Parathyroid adenoma (tissue), 2 donors: ENCODE data around the gene GPRIN2.
"Not testable (repeated sequence)": the region's sequence is repeated elsewhere in the genome, so short reads cannot be mapped to it uniquely, and the experiment has no call there.

Source experiments
- H2AFZ ChIP-seq: fragments of 300-600 bp; sonication (generic); one replicate; pipeline ENCODE4 v1.7.0; 2017; ENCODE audit warnings: antibody characterized with exemption, mild to moderate bottlenecking
- H3K27ac ChIP-seq: fragments of 300-600 bp; sonication (generic); one replicate; pipeline ENCODE4 v1.7.0; 2017
- H3K27me3 ChIP-seq: fragments of 300-600 bp; sonication (generic); one replicate; pipeline ENCODE4 v1.7.0; 2017; ENCODE audit warnings: low read length; ENCODE audit not compliant: control insufficient read depth, insufficient read depth
- H3K36me3 ChIP-seq: fragments of 300-600 bp; sonication (generic); one replicate; pipeline ENCODE4 v1.7.0; 2017; ENCODE audit warnings: low read length; ENCODE audit not compliant: control insufficient read depth, insufficient read depth
- H3K4me1 ChIP-seq: fragments of 300-600 bp; sonication (generic); one replicate; pipeline ENCODE4 v1.7.0; 2017; ENCODE audit warnings: control low read depth
- H3K4me2 ChIP-seq: fragments of 300-600 bp; sonication (generic); one replicate; pipeline ENCODE4 v1.7.0; 2017; ENCODE audit warnings: low read length
- H3K4me3 ChIP-seq: fragments of 300-600 bp; sonication (generic); one replicate; pipeline ENCODE4 v1.7.0; 2017; ENCODE audit warnings: low read depth, low read length
- H3K79me2 ChIP-seq: fragments of 300-600 bp; sonication (generic); one replicate; pipeline ENCODE4 v1.7.0; 2017; ENCODE audit warnings: control low read depth
- H3K9ac ChIP-seq: fragments of 300-600 bp; sonication (generic); one replicate; pipeline ENCODE4 v1.7.0; 2017; ENCODE audit warnings: mild to moderate bottlenecking
- H3K9me3 ChIP-seq: fragments of 300-600 bp; sonication (generic); one replicate; pipeline ENCODE4 v1.7.0; 2017; ENCODE audit warnings: low read length; ENCODE audit not compliant: control insufficient read depth
- CTCF ChIP-seq: fragments of 300-600 bp; sonication (generic); IDR thresholded peaks from one replicate; pipeline ENCODE4 v1.7.0; 2017; ENCODE audit warnings: antibody characterized with exemption, mild to moderate bottlenecking
- donor health status: primary hyperparathyroidism.

GPRIN2 gene

GRCh38 chr10:46538155-46538554 lies 18.3 kb downstream of the GPRIN2 start:
- H3K9ac ChIP-seq = no peak overlapping the region
- H3K4me3 ChIP-seq = no peak overlapping the region
- H3K79me2 ChIP-seq = no peaks in the 10 kb centered on the region
- H3K9me3 ChIP-seq = no peaks in the 10 kb centered on the region
- no peaks in the 10 kb centered on the region for H3K36me3 ChIP-seq
- H3K4me2 ChIP-seq = no peak overlapping the region
- no peak overlapping the region for H3K27ac ChIP-seq
- H3K4me1 ChIP-seq = no peaks in the 10 kb centered on the region
- no peak overlapping the region for H2AFZ ChIP-seq
- H3K27me3 ChIP-seq = no peaks in the 10 kb centered on the region
- TF ChIP-seq CTCF = no peak

- H3K36me3 ChIP-seq = no peaks in the 10 kb centered on the region
- no peaks in the 10 kb centered on the region for H3K79me2 ChIP-seq
- H2AFZ ChIP-seq = no peak overlapping the region
- no peak overlapping the region for H3K27ac ChIP-seq
- H3K4me1 ChIP-seq = no peaks in the 10 kb centered on the region
- TF ChIP-seq CTCF = no peak
- no peak overlapping the region for H3K4me2 ChIP-seq
- H3K27me3 ChIP-seq = no peaks in the 10 kb centered on the region
- no peak overlapping the region for H3K4me3 ChIP-seq
- no peak overlapping the region for H3K9ac ChIP-seq
- no peaks in the 10 kb centered on the region for H3K9me3 ChIP-seq
Observed at GRCh38 chr10:46537309-46537708, 19.1 kb downstream of the GPRIN2 start.

GRCh38 chr10:46536781-46537180 lies 19.7 kb downstream of the GPRIN2 start:
- no peaks in the 10 kb centered on the region for H3K27me3 ChIP-seq
- no peak overlapping the region for H3K4me3 ChIP-seq
- no peaks in the 10 kb centered on the region for H3K79me2 ChIP-seq
- no peak overlapping the region for H3K27ac ChIP-seq
- no peak overlapping the region for H3K4me2 ChIP-seq
- TF ChIP-seq CTCF = no peak
- no peaks in the 10 kb centered on the region for H3K36me3 ChIP-seq
- no peaks in the 10 kb centered on the region for H3K4me1 ChIP-seq
- no peak overlapping the region for H3K9ac ChIP-seq
- no peaks in the 10 kb centered on the region for H3K9me3 ChIP-seq
- no peak overlapping the region for H2AFZ ChIP-seq

GRCh38 chr10:46536171-46536570 lies 20.3 kb downstream of the GPRIN2 start:
- Histone ChIP-seq H3K4me1 (no peaks in the 10 kb centered on the region), H3K4me2 (no peak overlapping the region), H3K9ac (no peak overlapping the region), H3K4me3 (no peak overlapping the region), H3K27ac (no peak overlapping the region), H3K79me2 (no peaks in the 10 kb centered on the region), H3K9me3 (no peaks in the 10 kb centered on the region), H3K27me3 (no peaks in the 10 kb centered on the region), H3K36me3 (no peaks in the 10 kb centered on the region), H2AFZ (no peak overlapping the region)
- TF ChIP-seq CTCF = no peak

- no peaks in the 10 kb centered on the region for H3K27me3 ChIP-seq
- no peaks in the 10 kb centered on the region for H3K4me1 ChIP-seq
Observed at GRCh38 chr10:46534828-46535524, 21.5 kb downstream of the GPRIN2 start.

GRCh38 chr10:46532256-46532655 lies 24.2 kb downstream of the GPRIN2 start:
- H3K4me2 ChIP-seq, H3K4me1 ChIP-seq, H3K27me3 ChIP-seq, H3K27ac ChIP-seq, H3K4me3 ChIP-seq, H3K79me2 ChIP-seq, H3K36me3 ChIP-seq, H2AFZ ChIP-seq, H3K9ac ChIP-seq, H3K9me3 ChIP-seq: not testable (repeated sequence)

More at GRCh38 chr10:46534828-46535524, 21.5 kb downstream of the GPRIN2 start:
- H3K27ac ChIP-seq = no peak overlapping the region
- TF ChIP-seq CTCF = no peak
- H3K79me2 ChIP-seq = no peaks in the 10 kb centered on the region
- no peak overlapping the region for H2AFZ ChIP-seq
- H3K36me3 ChIP-seq = no peaks in the 10 kb centered on the region
- no peak overlapping the region for H3K4me3 ChIP-seq
- no peak overlapping the region for H3K4me2 ChIP-seq
- no peak overlapping the region for H3K9ac ChIP-seq
- no peaks in the 10 kb centered on the region for H3K9me3 ChIP-seq
